ACC112 (cell line): Measurements from ENCODE around the gene FOCAD.

Source experiments
- H2AFZ ChIP-seq: fragments of 200-600 bp; sonication (generic); one replicate; pipeline ENCODE4 v1.6.0; 2017; ENCODE audit warnings: antibody characterized with exemption, low read length; ENCODE audit not compliant: unreplicated experiment
- H3K27ac ChIP-seq: fragments of 200-600 bp; sonication (generic); 2 replicates; pipeline ENCODE4 v1.5.1; 2014; ENCODE audit warnings: low read depth, mild to moderate bottlenecking, antibody characterized with exemption, low read length, moderate library complexity
- H3K27me3 ChIP-seq: fragments of 200-600 bp; sonication (generic); 2 replicates; pipeline ENCODE4 v1.6.1; 2014; ENCODE audit warnings: mild to moderate bottlenecking, antibody characterized with exemption, low read length, moderate library complexity, mixed read lengths; ENCODE audit not compliant: insufficient read depth
- H3K36me3 ChIP-seq: fragments of 200-600 bp; sonication (generic); 2 replicates; pipeline ENCODE4 v1.6.1; 2016; ENCODE audit warnings: mild to moderate bottlenecking, antibody characterized with exemption, low read length, moderate library complexity, mixed read lengths; ENCODE audit not compliant: insufficient read depth
- H3K4me1 ChIP-seq: fragments of 200-600 bp; sonication (generic); one replicate; pipeline ENCODE4 v1.6.1; 2016; ENCODE audit warnings: low read length, mixed read lengths; ENCODE audit not compliant: insufficient read depth, unreplicated experiment, control insufficient read depth
- H3K4me3 ChIP-seq: fragments of 200-600 bp; sonication (generic); 2 replicates; pipeline ENCODE4 v1.5.1; 2014; ENCODE audit warnings: mild to moderate bottlenecking, low read depth, low read length
- H3K79me2 ChIP-seq: fragments of 200-600 bp; sonication (generic); one replicate; pipeline ENCODE4 v1.6.0; 2016; ENCODE audit warnings: low read length; ENCODE audit not compliant: control insufficient read depth, unreplicated experiment, insufficient read depth

Gene FOCAD

DNA sequence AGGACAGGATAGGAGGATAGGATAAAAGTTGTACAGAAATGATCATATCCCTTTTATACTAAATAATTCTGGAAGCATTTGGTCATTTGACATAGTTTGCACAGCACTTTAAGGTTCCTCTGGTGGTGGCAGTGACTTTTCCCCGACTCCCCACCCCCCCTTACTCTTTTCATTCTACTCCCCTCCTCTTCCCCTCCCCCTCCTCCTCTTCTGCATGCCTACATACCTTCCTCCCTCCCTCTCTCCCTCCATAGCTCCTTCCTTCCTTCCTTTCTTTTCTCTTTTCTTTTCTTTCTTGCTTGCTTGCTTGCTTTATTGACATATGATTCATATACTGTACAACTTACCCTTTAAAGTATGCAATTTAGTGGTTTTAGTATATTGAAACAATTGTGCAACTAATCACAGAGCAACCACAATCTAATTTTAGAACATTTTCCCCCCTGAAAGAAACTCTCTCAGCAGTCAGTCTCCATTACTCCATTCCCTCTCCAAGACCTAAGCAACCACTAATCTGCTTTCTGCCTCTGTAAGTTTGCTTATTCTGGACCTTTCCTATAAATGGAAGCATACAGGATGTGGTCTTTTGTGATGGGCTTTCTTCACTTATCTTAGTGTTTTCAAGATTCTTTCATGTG lies 188.4 kb downstream of the FOCAD start:
- 0 out of 2 replicates have a peak, but pooled peaks cover 2% of the 10 kb centered on the region for H3K36me3 ChIP-seq
- no peak overlapping the region for H2AFZ ChIP-seq
- no peak overlapping the region for H3K4me3 ChIP-seq
- H3K27me3 ChIP-seq: no peaks in the 10 kb centered on the region
- H3K27ac ChIP-seq: no peak overlapping the region
- H3K79me2 ChIP-seq: no peaks in the 10 kb centered on the region
- H3K4me1 ChIP-seq: peaks cover 21% of the 10 kb centered on the region

DNA sequence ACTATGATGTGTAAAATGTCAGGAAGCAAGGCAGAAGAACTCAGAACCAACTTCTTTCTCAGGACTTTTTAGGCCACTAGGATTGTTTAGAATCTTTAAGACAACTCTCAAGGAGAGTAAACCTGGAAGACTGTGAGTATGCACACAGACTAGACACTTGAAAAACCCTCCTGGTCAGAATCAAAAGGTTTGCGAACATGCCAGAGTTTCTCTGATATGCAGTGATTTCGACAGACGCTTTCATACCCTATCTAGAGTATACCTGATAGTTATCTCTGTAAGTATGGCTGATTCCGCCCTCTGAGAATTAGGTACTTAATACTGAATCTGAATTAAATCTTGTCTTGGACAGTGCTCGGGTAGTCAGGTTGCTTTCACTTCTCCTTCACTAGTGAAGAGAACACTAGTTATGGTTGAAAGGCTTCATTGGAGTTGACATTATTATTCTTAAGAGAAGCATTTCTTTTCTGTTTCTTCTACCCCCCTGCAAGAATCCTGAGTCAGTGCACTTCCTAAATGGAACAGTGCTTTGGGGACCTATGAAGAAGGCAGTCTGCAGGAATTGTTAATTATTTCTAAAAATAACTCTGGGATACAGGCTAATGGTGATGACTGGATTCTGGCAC lies 189.3 kb downstream of the FOCAD start:
- Histone ChIP-seq H3K27me3 (no peaks in the 10 kb centered on the region), H3K79me2 (no peaks in the 10 kb centered on the region), H3K27ac (0 out of 2 replicates have a peak overlapping the region, but pooled peaks have one; percentile 6), H2AFZ (no peak overlapping the region), H3K4me1 (peaks cover 21% of the 10 kb centered on the region), H3K4me3 (no peak overlapping the region), H3K36me3 (0 out of 2 replicates have a peak, but pooled peaks cover 2% of the 10 kb centered on the region)

DNA sequence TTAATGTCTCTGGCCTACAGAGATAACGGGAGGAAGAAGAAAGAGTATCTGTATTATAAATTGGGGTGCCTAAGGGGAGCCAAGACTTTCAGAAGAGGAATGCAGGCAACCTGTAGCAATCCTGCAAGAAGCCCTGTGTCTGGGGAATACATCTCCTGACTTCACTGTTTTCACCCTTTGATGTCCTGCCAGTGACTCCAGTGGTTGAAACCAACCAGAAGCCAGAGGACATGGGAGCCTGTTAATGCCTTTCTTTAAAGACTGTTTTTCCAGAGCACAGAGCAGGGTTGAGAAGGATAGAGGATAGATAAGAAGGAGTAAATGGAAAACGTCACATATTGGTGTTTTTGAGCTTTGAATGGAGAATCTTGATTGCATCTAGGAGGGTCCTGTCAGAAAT lies 196.2 kb downstream of the FOCAD start:
- Histone ChIP-seq H3K27ac (no peak overlapping the region), H3K36me3 (no peaks in the 10 kb centered on the region), H3K27me3 (no peaks in the 10 kb centered on the region), H3K4me1 (no peaks in the 10 kb centered on the region), H3K4me3 (no peak overlapping the region), H3K79me2 (no peaks in the 10 kb centered on the region), H2AFZ (no peak overlapping the region)

DNA sequence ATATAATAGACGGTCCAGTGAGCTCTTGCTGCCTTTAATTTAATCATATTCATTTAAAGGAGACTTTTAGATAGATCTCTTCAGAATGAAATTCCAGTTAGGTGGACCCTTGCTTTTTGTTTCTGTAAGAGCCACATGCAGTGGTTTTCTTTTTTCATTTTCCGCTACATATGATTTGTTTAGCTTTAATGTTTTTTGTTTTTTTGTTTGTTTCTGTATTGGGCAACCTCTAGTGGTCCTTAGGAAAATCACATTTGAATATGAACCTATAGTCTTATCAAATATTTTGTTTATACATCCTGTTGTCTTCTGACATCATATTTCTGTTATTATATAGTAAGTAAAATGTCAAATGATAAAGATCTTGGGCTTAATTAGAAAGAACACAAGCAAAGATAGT lies 196.6 kb downstream of the FOCAD start:
- H3K36me3 ChIP-seq: no peaks in the 10 kb centered on the region
- H2AFZ ChIP-seq: no peak overlapping the region
- H3K27me3 ChIP-seq: no peaks in the 10 kb centered on the region
- H3K79me2 ChIP-seq: no peaks in the 10 kb centered on the region
- H3K27ac ChIP-seq: no peak overlapping the region
- no peaks in the 10 kb centered on the region for H3K4me1 ChIP-seq
- H3K4me3 ChIP-seq: no peak overlapping the region

DNA sequence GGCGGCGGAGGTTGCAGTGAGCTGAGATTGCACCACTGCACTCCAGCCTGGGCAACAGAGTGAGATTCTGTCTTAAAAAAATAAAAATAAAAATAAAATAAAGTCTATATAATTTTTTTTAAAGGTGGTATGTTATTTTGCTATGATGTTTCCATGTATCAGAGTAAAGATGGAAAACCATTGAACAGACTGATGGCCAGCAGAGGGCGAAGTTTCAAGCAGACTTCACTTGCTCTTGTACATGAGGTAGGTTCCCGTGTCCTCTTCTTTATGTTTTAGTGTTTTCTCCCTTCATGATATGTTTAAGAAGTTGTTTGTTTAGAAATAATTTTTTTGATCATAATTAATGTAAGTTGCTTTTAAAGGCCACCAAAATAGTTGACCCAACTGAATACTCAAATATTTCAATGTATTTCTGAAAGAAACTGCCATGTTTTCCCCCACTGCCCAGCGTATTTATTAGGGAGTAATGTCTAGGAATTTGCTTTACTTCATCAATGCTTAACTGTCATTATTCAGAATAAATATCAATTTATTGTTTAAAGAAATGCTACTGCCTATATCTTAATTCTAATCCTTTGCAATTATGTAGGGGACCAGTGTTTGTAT lies 201.0 kb downstream of the FOCAD start:
- H3K27me3 ChIP-seq: no peaks in the 10 kb centered on the region
- no peaks in the 10 kb centered on the region for H3K79me2 ChIP-seq
- H3K4me3 ChIP-seq: no peak overlapping the region
- no peak overlapping the region for H2AFZ ChIP-seq
- H3K27ac ChIP-seq: no peak overlapping the region
- peaks cover 10% of the 10 kb centered on the region for H3K36me3 ChIP-seq
- H3K4me1 ChIP-seq: no peaks in the 10 kb centered on the region

DNA sequence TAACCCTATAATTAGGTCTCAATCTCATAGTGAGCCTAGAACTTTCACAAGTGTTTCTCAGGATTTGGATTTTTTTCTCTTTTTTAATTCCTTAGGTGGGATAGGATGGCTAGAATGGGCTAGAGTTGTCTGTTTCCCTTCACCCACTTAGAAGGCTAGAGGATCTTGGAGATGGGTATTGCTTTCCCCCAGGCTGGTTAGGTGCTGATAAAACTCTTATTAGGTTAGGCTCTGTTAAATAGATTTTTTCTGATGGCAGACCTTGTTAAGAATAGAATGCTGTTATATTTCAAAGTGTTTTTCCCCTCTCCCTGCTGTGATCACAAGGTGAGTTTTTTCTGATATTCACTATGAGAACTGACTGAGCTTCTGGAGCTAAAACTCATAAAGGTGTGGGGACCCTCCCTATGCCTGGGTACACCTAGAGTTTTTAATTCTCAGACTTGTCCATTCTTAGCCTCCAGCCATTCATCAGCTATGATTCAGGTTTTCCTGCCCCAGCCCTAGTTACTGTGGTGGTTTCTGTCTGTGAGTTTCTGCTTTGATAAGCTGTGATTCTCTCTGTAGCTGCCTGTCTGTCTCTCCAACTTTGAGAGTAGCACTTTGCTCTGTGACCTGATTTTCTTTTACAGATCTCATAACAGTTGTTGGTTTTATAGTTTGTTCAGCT lies 215.0 kb downstream of the FOCAD start:
- H3K27ac ChIP-seq: no peak overlapping the region

DNA sequence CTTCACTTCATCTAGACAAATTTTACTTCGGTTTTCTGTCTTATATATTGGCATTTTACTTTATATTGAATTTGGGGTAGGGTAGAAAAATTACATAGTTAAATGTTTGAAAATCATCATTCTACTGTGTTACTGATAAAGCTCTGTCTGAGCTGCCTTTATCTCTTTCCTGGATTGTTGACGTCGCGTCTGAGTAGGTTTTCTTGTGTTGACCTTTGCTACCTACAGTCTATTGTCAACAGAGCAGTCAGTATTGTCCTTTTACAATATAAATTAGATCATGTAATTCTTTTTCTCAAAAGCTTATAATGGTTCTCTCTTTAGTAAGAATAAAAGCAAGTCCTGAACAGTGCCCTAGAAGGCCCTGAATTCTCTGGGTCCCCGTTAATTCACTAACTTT lies 219.2 kb downstream of the FOCAD start:
- no peak overlapping the region for H3K4me3 ChIP-seq
- H3K36me3 ChIP-seq: no peaks in the 10 kb centered on the region
- H3K27ac ChIP-seq: no peak overlapping the region
- no peaks in the 10 kb centered on the region for H3K4me1 ChIP-seq
- no peaks in the 10 kb centered on the region for H3K27me3 ChIP-seq
- no peak overlapping the region for H2AFZ ChIP-seq
- H3K79me2 ChIP-seq: no peaks in the 10 kb centered on the region

More for the DNA sequence above, 215.0 kb downstream of the FOCAD start:
- Histone ChIP-seq H3K27me3 (no peaks in the 10 kb centered on the region), H3K4me1 (no peaks in the 10 kb centered on the region), H3K79me2 (no peaks in the 10 kb centered on the region), H3K4me3 (no peak overlapping the region), H3K36me3 (no peaks in the 10 kb centered on the region), H2AFZ (no peak overlapping the region)

DNA sequence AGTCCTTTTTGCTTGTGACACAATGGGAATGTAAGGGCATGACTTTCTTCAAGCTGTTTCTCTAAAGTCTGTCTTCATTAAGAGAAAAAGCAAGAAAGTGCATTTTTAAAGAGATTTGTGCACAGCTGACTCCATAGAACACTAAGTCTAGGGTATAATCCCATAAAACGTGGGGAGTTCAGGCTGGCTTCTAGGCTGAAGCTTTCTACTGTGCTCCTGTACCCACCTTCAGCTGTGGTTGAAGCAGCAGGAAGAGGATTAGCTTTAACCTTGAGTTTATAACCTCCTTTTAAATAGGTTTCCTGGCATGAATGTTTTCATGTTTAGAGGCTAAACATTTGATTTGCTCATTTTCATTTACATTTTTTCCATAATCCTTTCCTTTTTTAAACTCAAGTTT lies 220.9 kb downstream of the FOCAD start:
- Histone ChIP-seq H3K4me1 (no peaks in the 10 kb centered on the region), H3K36me3 (no peaks in the 10 kb centered on the region), H3K27me3 (no peaks in the 10 kb centered on the region), H2AFZ (no peak overlapping the region), H3K4me3 (no peak overlapping the region), H3K79me2 (no peaks in the 10 kb centered on the region), H3K27ac (no peak overlapping the region)

DNA sequence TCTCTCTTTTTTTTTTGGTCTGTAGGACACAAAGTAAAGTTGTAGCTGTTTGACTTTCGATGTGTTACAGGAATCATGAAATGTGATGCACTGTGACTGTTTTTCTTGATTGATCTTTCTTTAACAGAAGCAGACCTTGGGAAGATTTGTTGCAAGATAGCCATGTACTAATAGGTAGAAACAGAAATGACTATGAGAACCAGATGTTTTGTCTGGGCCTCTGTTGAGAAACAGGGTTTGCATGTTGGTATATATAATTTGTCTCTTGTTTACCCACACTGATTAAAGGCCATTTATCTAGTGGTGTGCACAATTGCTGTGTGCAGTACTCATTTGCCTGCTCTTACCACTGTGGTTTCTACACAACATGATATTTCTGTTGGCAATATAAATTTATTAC lies 222.3 kb downstream of the FOCAD start:
- no peak overlapping the region for H3K27ac ChIP-seq
- H3K27me3 ChIP-seq: no peaks in the 10 kb centered on the region
- H2AFZ ChIP-seq: no peak overlapping the region
- H3K79me2 ChIP-seq: no peaks in the 10 kb centered on the region
- H3K36me3 ChIP-seq: no peaks in the 10 kb centered on the region
- no peaks in the 10 kb centered on the region for H3K4me1 ChIP-seq
- H3K4me3 ChIP-seq: no peak overlapping the region

DNA sequence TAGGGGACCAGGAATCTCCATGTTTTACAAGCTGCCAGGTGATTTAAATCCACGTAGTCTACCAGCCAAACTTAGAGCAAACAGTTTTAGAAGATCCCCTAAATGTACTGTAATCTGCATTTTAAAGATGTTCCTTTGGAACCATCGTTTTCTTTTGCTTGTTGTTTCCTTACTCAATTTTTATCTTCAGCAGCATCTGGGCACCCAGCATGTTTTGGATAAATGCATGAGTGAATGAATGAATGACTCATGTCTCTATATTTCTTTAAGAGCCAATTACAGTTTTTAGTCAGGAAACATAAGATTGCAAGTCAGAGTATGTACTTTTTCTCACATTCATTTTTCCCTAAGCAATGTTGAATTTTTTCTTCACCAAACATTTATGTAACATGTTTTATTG lies 224.4 kb downstream of the FOCAD start:
- H3K4me1 ChIP-seq: no peaks in the 10 kb centered on the region
- H3K36me3 ChIP-seq: no peaks in the 10 kb centered on the region
- no peak overlapping the region for H3K4me3 ChIP-seq
- H3K79me2 ChIP-seq: no peaks in the 10 kb centered on the region
- H3K27me3 ChIP-seq: no peaks in the 10 kb centered on the region
- H2AFZ ChIP-seq: no peak overlapping the region
- H3K27ac ChIP-seq: no peak overlapping the region
